Astrocyte of the cerebellum (primary cell): Measurements from ENCODE around the gene AZU1.
A peak's percentile ranks its signal among the peaks of the same experiment; 100 is the strongest.

Experiments used
- DNase-seq: peaks from one replicate; pipeline ENCODE4 v3.0.0-alpha.2; 2011; ENCODE audit warnings: low read depth
- H3K4me3 ChIP-seq: 2 replicates; pipeline ENCODE4 v1.5.1; 2011; ENCODE audit warnings: mild to moderate bottlenecking, low read depth, low read length, moderate library complexity
- in situ Hi-C: cut with HindIII; loops from 2 replicates; pipeline ENCODE4 v1.10.0; 2017; ENCODE audit warnings: low sequenced_read_pairs
- TF ChIP-seq, protein P1 (sequence below): IDR thresholded peaks from 2 replicates; pipeline ENCODE4 v1.5.1; 2012; ENCODE audit warnings: low read length, low read depth, moderate library complexity, mild to moderate bottlenecking; ENCODE audit errors: missing control alignments

The AZU1 gene

DNA sequence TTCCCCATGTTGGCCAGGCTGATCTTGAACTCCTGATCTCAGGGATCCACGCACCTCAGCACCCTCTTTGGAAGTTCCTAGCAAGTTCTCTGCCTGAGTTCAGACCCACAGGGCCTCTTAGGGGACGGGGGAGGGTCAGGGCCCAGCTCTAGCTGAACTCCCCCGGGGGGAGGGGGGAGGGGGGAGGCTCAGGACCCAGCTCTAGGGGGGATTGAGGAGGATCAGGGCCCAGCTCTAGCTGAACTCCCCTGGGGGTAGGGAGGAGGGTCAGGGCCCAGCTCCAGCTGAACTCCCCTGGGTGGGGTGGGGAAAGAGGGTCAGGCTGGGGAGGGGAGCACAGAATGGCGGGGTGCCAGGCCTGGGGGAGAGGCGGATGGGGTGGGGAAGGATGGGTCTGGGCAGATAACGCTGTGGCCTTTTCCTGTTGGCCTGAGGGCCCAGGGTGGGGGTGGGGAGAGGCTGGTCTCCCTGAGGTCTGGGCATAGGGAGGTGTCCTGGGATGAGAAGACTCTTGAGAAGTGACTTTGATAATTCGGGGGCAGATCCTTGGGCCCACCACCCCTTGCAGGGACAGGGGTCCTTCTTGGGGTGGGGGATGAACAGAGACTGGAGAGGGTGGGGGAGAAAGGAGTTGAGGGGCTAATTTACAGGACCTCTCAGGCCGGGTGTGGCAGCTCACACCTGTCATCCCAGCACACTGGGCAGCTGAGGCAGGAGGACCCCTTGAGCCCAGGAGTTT is 35.9 kb upstream of the AZU1 start:
- no peak for DNase-seq
- TF ChIP-seq, protein P1, sequence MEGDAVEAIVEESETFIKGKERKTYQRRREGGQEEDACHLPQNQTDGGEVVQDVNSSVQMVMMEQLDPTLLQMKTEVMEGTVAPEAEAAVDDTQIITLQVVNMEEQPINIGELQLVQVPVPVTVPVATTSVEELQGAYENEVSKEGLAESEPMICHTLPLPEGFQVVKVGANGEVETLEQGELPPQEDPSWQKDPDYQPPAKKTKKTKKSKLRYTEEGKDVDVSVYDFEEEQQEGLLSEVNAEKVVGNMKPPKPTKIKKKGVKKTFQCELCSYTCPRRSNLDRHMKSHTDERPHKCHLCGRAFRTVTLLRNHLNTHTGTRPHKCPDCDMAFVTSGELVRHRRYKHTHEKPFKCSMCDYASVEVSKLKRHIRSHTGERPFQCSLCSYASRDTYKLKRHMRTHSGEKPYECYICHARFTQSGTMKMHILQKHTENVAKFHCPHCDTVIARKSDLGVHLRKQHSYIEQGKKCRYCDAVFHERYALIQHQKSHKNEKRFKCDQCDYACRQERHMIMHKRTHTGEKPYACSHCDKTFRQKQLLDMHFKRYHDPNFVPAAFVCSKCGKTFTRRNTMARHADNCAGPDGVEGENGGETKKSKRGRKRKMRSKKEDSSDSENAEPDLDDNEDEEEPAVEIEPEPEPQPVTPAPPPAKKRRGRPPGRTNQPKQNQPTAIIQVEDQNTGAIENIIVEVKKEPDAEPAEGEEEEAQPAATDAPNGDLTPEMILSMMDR = no peak
- no peak overlapping the region for H3K4me3 ChIP-seq
- in situ Hi-C loops = no loop called here

DNA sequence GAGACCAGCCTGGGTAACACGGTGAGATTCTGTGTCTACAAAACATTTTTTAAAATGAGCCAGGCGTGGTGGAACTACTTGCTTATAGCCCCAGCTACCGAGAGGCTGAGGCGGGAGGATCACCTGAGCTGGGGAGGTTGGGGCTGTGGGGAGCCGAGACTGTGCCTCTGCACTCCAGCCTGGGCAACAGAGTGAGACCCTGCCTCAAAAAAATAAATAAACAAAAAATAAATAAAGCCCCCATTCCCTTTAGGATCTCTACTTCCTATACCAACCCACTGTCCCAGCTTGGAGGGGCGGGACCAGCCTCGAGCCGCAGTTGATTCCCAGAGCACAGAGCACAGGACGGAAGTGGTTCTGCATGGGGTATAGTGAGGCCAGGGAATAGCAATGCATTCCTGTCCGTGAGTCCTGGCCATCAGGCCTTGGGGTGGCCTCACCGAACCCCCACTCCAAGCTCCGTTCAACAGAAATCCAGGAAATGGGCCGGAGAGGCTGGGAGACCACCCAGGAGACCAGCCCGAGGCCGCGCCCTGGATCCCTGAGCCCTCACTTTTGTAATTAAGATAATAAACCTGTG is 35.2 kb upstream of the AZU1 start:
- DNase-seq = no peak
- no peak overlapping the region for H3K4me3 ChIP-seq
- in situ Hi-C loops = no loop called here
- TF ChIP-seq, protein P1 = no peak

DNA sequence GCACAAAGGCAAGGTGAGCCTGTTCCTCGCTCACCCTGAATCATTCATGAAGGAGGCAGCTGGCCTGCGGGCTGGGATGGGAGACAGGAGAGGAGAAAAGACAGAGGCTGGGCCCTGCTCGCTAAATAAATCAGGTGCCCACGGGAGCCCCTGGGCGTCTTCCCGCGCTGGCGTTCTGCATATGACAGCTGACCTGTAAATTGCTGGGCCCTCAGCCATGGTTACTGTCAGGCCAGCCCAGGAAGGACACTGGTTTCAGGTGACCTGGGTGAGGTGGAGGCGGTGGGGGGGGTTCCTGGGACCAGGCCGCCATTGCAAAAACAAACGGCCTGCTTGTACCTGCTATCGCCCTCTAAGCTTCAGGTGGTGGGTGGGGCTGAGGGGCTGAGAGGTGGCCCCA is 33.8 kb upstream of the AZU1 start:
- TF ChIP-seq, protein P1 = no peak
- H3K4me3 ChIP-seq = no peak overlapping the region
- in situ Hi-C loops = no loop called here
- no peak for DNase-seq

DNA sequence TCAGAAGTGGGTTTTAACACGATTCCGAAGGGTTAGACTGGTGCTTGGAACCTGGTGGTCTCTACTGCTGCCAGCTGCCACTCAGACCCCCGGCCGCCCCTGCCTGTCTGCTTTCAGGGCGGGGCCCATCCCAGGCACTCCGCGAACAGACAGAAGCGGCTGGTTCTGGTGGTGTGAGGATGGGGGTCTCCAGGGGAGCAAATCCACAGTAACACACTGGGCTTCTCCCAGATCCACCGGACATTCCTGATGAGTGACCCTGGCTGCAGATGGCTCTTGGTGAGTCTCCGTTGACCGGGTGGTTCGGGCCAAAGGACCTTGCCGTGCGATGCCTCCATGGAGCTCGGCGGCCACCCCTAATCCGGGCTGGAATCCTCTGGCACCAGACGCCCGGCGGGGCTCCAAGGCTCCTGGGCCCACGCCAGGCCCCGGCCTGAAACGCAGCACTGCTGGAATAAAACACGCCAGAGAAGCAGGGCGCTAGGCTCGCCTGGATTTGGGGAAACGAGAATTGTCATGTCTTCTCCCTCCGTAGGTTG is 32.5 kb upstream of the AZU1 start:
- no peak for DNase-seq
- TF ChIP-seq, protein P1 = no peak
- no peak overlapping the region for H3K4me3 ChIP-seq
- in situ Hi-C loops = no loop called here

DNA sequence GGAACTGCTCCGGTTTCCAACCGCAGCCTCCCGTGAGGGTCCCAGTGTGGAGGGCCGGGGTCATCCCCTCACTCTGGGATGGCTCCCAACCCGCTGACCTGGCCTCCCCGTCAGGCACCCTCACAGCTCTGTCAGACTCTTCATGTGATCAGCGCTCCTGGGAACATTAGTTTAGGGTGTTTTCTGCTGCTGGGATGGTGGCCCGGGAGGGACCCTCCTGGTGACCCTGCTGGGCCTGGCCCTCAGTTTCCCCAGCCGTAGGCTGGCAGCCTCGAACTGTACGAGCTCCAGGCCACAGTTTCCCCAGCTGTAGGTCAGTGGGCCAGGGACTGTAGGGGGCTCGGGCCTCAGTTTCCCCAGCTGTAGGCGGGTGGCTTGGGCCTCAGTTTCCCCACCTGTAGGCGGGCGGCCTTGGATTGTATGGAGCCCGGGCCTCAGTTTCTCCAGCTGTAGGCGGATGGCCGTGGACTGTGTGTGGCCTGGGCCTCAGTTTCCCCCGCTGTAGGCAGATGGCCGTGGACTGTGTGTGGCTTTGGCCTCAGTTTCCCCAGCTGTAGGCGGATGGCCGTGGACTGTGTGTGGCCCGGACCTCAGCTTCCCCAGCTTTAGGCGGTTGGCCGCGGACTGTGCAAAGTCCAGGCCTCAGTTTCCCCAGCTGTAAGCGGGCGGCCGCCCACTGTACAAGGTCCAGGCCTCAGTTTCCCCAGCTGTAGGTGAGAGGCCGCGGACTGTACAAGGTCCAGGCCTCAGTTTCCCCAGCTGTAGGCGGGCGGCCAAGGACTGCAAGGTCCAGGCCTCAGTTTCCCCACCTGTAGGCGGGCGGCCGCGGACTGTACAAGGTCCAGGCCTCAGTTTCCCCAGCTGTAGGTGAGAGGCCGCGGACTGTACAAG is 31.7 kb upstream of the AZU1 start:
- H3K4me3 ChIP-seq = peak overlapping the region; percentile 51

More for the DNA sequence above, 31.7 kb upstream of the AZU1 start:
- DNase-seq = no peak
- TF ChIP-seq, protein P1 = no peak
- in situ Hi-C loops = no loop called here
